ENCODE results near the gene AIG1. TPM values are rescaled to one million over a fixed set of nuclear protein-coding genes. Genes with fewer than 3 reads are reported as not detected.

AIG1 gene
- polyA plus RNA-seq, 1 of the 3 experiments (the other 2 are of a cell fraction), result 36.8 TPM

DNA sequence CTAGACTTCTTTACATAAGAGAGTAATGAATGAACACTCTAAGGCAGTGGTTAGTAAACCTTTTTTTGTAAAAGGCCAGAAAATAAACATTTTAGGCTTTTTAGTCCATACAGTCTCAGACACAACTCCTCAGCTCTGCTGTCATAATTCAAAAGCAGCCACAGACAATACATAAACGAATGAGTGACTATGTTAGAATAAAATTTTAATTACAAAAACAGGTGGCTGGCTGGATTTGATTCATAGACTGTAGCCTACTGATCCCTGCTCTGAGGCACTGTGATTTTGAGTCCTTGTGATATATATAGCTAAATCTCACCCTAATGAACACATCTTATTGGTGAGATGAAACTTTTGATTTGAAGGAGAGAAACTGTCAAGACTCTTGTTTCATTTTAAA lies 155.1 kb downstream of the AIG1 start (continued):
- TF ChIP-seq EP300 (IDR thresholded peaks at IDR 0.05; ENCODE audit: borderline replicate concordance in 1 of 2, low read depth in 1 of 2, low read length in 1 of 2), result no peak

DNA sequence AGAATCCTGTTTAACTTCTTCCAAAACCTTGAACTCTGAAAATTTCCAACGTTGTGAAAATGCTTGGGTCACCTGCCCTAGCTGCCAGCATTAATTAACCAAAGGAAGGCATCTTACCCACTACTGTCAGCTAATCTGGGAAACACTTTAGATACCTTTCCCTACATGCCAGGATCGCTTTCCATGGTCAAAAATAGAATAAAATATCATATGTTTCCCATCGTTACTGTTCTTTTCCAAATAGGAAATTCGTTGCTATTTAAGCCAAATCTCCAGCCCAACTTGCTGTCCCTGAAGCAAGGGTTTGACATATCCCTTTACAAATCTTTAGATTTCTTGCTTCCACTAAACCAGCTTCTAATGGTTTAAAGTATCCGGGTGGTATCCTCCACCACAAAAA lies 157.5 kb downstream of the AIG1 start:
- Histone ChIP-seq H3K9me3 (no peaks in the 10 kb centered on the region), H3F3A (replicated peaks; ENCODE audit: insufficient read depth) (no peaks in the 10 kb centered on the region), H3K27me3 (ENCODE audit: insufficient read depth) (no peaks in the 10 kb centered on the region), H2AFZ (ENCODE audit: low read depth) (no peak overlapping the region), H3K4me2 (no peak overlapping the region), H3K27ac (ENCODE audit: low read depth in 2 of 2, low read length in 1 of 2) (no peak overlapping the region), H3K36me3 (replicated peaks in 1 of 2; ENCODE audit: control insufficient read depth in 1 of 2, insufficient read depth in 2 of 2, low read length in 1 of 2) (no peaks in the 10 kb centered on the region), H3K9me2 (no peaks in the 10 kb centered on the region), H3K79me2 (ENCODE audit: insufficient read depth) (no peaks in the 10 kb centered on the region), H4K20me1 (ENCODE audit: insufficient read depth) (no peaks in the 10 kb centered on the region), H3K4me1 (ENCODE audit: control insufficient read depth in 1 of 2, insufficient read depth in 2 of 2, low read depth in 1 of 2, low read length in 1 of 2) (peaks cover 0 to 15% of the 10 kb centered on the region in 2 experiments; a peak in 2 of 4 replicates), H3K9ac (no peak overlapping the region), H3K4me3 (ENCODE audit: low read depth in 2 of 2, low read length in 1 of 2) (no peak overlapping the region)
- 86% methylated on average over 5 of the region's 5 CpGs for WGBS (ENCODE audit: low lambda C conversion rate)
- DNase-seq, result no peak
- CTCF ChIA-PET, result interaction anchor here (0.9 to 1.6 kb wide), 3 partner anchors 9 to 16 kb away, joined by 3 to 4 read pairs (median 3); no protein-coding TSS in a partner anchor
- TF ChIP-seq, protein P1, sequence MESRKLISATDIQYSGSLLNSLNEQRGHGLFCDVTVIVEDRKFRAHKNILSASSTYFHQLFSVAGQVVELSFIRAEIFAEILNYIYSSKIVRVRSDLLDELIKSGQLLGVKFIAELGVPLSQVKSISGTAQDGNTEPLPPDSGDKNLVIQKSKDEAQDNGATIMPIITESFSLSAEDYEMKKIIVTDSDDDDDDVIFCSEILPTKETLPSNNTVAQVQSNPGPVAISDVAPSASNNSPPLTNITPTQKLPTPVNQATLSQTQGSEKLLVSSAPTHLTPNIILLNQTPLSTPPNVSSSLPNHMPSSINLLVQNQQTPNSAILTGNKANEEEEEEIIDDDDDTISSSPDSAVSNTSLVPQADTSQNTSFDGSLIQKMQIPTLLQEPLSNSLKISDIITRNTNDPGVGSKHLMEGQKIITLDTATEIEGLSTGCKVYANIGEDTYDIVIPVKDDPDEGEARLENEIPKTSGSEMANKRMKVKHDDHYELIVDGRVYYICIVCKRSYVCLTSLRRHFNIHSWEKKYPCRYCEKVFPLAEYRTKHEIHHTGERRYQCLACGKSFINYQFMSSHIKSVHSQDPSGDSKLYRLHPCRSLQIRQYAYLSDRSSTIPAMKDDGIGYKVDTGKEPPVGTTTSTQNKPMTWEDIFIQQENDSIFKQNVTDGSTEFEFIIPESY (IDR thresholded peaks at IDR 0.05; ENCODE audit: borderline replicate concordance, low read depth), result no peak
- no peak for TF ChIP-seq TCF12 (IDR thresholded peaks at IDR 0.05)
- TF ChIP-seq, protein P2, sequence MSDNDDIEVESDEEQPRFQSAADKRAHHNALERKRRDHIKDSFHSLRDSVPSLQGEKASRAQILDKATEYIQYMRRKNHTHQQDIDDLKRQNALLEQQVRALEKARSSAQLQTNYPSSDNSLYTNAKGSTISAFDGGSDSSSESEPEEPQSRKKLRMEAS (IDR thresholded peaks at IDR 0.05; ENCODE audit: low read depth), result no peak
- TF ChIP-seq JUND (IDR thresholded peaks at IDR 0.05), result no peak
- TF ChIP-seq SMC3 (IDR thresholded peaks at IDR 0.05; ENCODE audit: low read depth, low read length), result no peak
- no peak for TF ChIP-seq MXI1 (IDR thresholded peaks at IDR 0.05; ENCODE audit: low read depth, low read length)
- no peak for TF ChIP-seq FOXM1 (IDR thresholded peaks at IDR 0.05; ENCODE audit: low read depth)
- TF ChIP-seq RXRA (IDR thresholded peaks at IDR 0.05; ENCODE audit: borderline replicate concordance, low read depth), result no peak
- no peak for TF ChIP-seq TEAD4 (IDR thresholded peaks at IDR 0.05; ENCODE audit: borderline replicate concordance, insufficient read depth)
- TF ChIP-seq EZH2phosphoT487 (IDR thresholded peaks at IDR 0.05; ENCODE audit: borderline replicate concordance, low read depth), result no peak
- POLR2A ChIA-PET, result no interaction called here

DNA sequence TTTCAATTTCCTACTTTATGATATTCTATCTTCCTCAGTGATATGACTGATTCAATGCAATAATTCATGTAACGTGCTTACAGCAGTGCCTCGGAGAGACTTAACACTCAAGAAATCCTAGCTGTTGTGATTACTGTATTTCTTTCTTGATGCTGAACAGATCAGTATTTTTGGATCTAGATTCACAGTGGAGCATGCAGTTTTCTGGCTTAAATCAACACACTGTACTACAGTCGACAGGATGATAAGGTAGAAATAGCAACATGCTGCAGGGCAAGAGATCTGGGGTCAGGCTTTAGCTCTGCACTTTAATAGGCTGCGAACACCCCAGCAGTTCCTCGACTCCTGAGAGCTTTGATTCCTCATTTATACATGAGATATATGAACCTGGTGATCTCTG lies 161.0 kb downstream of the AIG1 start:
- DNase-seq, result peak; percentile 42
- H3K9me2 ChIP-seq, result no peaks in the 10 kb centered on the region
- no peak for TF ChIP-seq CHD2 (IDR thresholded peaks at IDR 0.05; ENCODE audit: low read length, partially characterized antibody)
- TF ChIP-seq, protein P1 (IDR thresholded peaks at IDR 0.05; ENCODE audit: borderline replicate concordance, low read depth), result no peak
- no peak for TF ChIP-seq RXRA (IDR thresholded peaks at IDR 0.05; ENCODE audit: borderline replicate concordance, low read depth)
- peak in 1 of 2 experiments; percentile 77; a peak in 2 of 4 replicates for TF ChIP-seq EP300 (IDR thresholded peaks at IDR 0.05; ENCODE audit: borderline replicate concordance in 1 of 2, low read depth in 1 of 2, low read length in 1 of 2)
- no peak for TF ChIP-seq SMC3 (IDR thresholded peaks at IDR 0.05; ENCODE audit: low read depth, low read length)
- peak; percentile 40; the same call in 1 of the 2 replicates for TF ChIP-seq FOXJ3 (CRISPR knock-in tag; IDR thresholded peaks at IDR 0.05)
- TF ChIP-seq GATA2 (CRISPR knock-in tag; IDR thresholded peaks at IDR 0.05), result peak; percentile 66
- TF ChIP-seq TCF12 (IDR thresholded peaks at IDR 0.05), result no peak
- TF ChIP-seq FOSL2 (IDR thresholded peaks at IDR 0.05; ENCODE audit: borderline replicate concordance, low read depth), result no peak
- TF ChIP-seq SIN3A (IDR thresholded peaks at IDR 0.05; ENCODE audit: borderline replicate concordance, low read depth, low read length), result no peak
- no peak overlapping the region for H3K9ac ChIP-seq
- H3K4me2 ChIP-seq, result no peak overlapping the region
- no peaks in the 10 kb centered on the region for H4K20me1 ChIP-seq (ENCODE audit: insufficient read depth)
- ChIA-PET CTCF (interaction anchor here (0.9 to 1.8 kb wide), 3 partner anchors 16 to 212 kb away, joined by 3 to 6 read pairs (median 4); no protein-coding TSS in a partner anchor), POLR2A (no interaction called here)
- no peaks in the 10 kb centered on the region for H3F3A ChIP-seq (replicated peaks; ENCODE audit: insufficient read depth)
- no peak overlapping the region for H3K4me3 ChIP-seq (ENCODE audit: low read depth in 2 of 2, low read length in 1 of 2)
- no peaks in the 10 kb centered on the region for H3K36me3 ChIP-seq (replicated peaks in 1 of 2; ENCODE audit: control insufficient read depth in 1 of 2, insufficient read depth in 2 of 2, low read length in 1 of 2)
- no peaks in the 10 kb centered on the region for H3K27me3 ChIP-seq (ENCODE audit: insufficient read depth)
- no peak overlapping the region for H2AFZ ChIP-seq (ENCODE audit: low read depth)
- 57% methylated on average over 5 of the region's 5 CpGs for WGBS (ENCODE audit: low lambda C conversion rate)
- no peaks in the 10 kb centered on the region for H3K9me3 ChIP-seq
- H3K27ac ChIP-seq (ENCODE audit: low read depth in 2 of 2, low read length in 1 of 2), result peak overlapping the region in 1 of 2 experiments; percentile 85; a peak in 2 of 4 replicates
- H3K4me1 ChIP-seq (ENCODE audit: control insufficient read depth in 1 of 2, insufficient read depth in 2 of 2, low read depth in 1 of 2, low read length in 1 of 2), result peaks cover 0 to 18% of the 10 kb centered on the region in 2 experiments; a peak in 2 of 4 replicates
- H3K79me2 ChIP-seq (ENCODE audit: insufficient read depth), result no peaks in the 10 kb centered on the region
